Raji (cell line): ENCODE measurements around the gene NECAB2.

Experiments
- POLR2A ChIP-seq: IDR thresholded peaks from 2 replicates; pipeline ENCODE4 v1.6.1; 2011; ENCODE audit warnings: low read depth, low read length, control low read depth; ENCODE audit not compliant: insufficient read depth

NECAB2 gene

DNA sequence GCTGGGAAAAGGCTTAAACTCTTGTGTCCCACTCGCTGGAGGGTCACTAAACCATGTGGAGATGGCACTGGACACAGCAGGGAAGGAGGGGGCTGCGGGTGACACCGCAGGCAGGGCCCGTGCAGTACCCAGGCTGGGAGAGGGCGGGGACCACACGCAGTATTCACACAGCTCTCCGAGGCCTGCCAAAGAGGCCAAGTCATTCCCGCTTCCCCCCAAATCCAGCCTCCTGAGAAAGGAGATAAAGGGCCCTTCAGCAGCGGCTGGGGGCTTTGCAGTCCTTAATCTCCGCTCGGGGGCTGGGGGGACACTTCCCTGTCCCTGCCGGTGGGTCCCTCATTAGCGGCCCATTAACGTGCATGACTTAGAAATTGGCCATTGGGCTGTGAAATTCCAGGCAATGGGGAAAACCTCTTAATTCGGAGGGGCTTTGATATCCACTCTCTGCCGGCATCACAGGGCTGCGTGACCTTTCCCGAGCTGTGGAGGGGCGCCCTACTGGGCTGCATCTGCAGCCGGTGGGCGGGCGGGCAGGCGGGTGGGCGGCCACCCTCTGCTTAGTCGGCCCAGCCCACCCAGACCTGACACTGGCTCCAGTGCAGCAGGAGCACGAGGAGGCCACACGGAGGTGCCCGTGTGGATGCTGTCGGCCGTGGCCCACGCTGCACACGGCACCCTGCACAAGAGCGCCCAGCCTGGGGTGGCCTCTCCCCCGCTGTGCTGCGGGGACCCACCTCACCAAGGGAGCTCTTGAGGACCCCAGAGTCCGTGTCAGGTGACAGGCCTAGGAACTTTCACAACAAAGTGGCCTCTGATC lies 77.2 kb downstream of the NECAB2 start:
- TF ChIP-seq POLR2A, result no peak

DNA sequence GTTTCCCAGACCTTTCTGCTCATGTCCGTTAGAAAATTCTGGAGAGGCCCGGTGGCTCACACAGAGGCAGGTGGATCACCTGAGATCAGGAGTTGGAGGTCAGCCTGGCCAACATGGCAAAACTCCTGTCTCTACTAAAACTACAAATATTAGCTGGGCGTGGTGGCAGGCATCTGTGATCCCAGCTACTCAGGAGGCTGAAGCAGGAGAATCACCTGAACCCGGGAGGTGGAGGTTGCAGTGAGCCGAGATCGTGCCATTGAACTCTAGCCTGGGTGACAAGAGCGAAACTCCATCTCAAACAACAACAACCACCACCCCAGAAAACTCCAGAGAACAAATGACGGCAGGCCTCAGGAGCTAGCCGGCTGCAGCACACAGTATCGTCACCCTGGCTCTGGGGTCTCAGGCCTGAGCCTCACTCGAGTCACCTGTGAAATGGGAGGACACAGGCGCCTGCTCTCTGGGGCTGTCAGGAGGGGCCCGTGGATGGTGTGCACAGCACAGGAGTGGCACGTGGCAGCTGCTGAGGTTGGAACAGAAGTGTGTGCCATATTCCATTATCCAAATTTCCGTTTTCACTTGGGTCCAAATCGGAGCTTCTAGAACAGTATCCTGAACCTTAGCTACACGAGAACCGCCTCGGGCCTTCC lies 77.9 kb downstream of the NECAB2 start:
- TF ChIP-seq POLR2A, result no peak

DNA sequence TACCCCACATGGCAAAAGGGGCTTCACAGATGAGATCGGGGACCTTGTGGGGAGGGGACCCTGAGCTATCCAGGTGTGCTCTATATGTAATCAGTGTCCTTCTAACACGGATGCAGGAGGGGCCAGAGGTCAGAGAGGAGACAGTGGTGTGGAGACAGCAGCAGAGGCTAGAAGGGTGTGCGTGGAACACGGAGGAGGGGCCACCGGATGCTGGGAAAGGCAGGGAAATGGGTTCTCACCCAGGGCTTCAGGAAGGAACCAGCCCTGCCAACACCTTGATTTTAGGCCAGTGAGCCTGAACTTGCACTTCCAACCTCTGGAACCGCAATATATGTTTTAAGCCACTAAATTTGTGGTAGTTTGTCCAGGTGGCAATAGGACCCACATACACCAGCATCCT lies 79.2 kb downstream of the NECAB2 start:
- TF ChIP-seq POLR2A, result no peak

GRCh38 chr16:84047626-84048025 lies 79.6 kb downstream of the NECAB2 start:
- no peak for TF ChIP-seq POLR2A

DNA sequence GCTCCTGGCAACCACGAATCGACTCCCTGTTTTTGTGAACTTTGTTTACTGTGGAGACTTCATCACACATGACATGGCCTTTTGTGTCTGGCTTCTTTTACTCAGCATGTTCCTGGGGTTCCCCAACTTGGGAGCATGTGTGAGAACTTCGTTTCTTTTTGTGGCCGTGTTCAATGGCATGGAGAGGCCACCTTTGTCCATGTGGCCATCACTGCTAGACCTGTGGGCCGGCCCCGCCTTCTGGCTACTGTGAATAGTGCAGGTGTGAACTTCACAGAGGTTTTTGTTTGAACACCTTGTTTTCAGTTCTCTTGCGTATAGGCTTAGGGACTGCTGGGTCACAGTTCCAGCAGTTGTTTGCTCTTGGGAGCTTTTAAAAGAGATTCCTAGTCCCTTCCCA lies 80.2 kb downstream of the NECAB2 start:
- TF ChIP-seq POLR2A, result no peak

DNA sequence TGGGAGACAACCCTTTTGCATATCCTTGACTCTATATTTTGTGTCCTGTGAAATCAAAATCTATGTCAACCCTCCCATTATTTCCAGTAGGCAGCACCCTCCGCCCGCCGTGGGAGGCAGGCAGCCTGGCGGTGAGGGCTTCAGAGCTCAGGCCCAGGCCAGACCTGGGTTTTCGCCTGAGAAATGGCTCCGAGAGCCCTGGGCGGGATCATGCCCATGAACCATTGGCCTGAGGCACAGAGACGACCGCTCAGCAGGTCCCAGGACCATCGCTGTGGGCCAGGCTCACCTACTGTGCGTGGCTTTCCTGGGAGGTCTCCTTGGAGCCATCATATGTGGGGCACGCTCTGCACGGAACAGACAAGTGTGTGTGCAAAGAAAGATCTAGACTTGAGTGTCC lies 80.8 kb downstream of the NECAB2 start:
- no peak for TF ChIP-seq POLR2A

GRCh38 chr16:84049403-84050060 lies 81.5 kb downstream of the NECAB2 start:
- no peak for TF ChIP-seq POLR2A

DNA sequence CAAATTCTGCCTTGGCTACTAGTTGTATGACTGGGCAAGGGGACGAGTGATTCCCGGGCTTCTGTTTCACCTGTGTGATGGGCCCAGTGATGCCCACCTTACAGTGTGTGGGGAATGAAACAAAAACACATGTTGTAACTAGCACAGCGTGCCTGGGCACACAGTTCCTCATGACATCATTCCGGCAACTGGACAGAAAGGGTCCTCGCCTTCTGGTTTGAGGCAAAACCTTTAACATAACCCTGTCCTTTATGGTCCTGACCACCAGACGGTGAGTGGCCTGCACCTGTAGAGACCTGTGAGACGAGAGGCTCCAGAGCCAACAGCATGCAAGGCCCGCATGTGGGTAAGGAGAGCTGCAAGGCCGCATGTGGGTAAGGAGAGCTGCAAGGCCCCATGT lies 82.3 kb downstream of the NECAB2 start:
- TF ChIP-seq POLR2A, result no peak

- TF ChIP-seq POLR2A, result no peak
Observed at GRCh38 chr16:84052071-84052622, 84.1 kb downstream of the NECAB2 start.
